ENCODE measurements around the gene ERFL.

GRCh38 chr19:41902594-41902993, 25.7 kb downstream of the ERFL start:
- TF ChIP-seq MXI1 (IDR thresholded peaks at IDR 0.05; ENCODE audit: borderline replicate concordance, low read depth, low read length) (no peak), CTCF (conservative IDR thresholded peaks at IDR 0.05; ENCODE audit: low read depth, low read length) (no peak), SMC3 (IDR thresholded peaks at IDR 0.05; ENCODE audit: low read depth, low read length) (no peak), POLR2A (IDR thresholded peaks at IDR 0.05; ENCODE audit: low read depth, low read length) (no peak), MAZ (IDR thresholded peaks at IDR 0.05; ENCODE audit: borderline replicate concordance, low read depth, low read length) (no peak), USF2 (IDR thresholded peaks at IDR 0.05; ENCODE audit: low read depth, low read length) (no peak), RFX5 (IDR thresholded peaks at IDR 0.05; ENCODE audit: low read depth, low read length) (no peak), RAD21 (IDR thresholded peaks at IDR 0.05; ENCODE audit: low read length) (no peak), FOS (IDR thresholded peaks at IDR 0.05; ENCODE audit: low read depth, low read length) (no peak), BHLHE40 (IDR thresholded peaks at IDR 0.05; ENCODE audit: low read depth, low read length) (no peak), RCOR1 (IDR thresholded peaks at IDR 0.05; ENCODE audit: insufficient replicate concordance, low read length) (no peak), CEBPB (IDR thresholded peaks at IDR 0.05; ENCODE audit: low read depth, low read length) (no peak)
- TF ChIP-seq, protein P1, sequence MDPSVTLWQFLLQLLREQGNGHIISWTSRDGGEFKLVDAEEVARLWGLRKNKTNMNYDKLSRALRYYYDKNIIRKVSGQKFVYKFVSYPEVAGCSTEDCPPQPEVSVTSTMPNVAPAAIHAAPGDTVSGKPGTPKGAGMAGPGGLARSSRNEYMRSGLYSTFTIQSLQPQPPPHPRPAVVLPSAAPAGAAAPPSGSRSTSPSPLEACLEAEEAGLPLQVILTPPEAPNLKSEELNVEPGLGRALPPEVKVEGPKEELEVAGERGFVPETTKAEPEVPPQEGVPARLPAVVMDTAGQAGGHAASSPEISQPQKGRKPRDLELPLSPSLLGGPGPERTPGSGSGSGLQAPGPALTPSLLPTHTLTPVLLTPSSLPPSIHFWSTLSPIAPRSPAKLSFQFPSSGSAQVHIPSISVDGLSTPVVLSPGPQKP (IDR thresholded peaks at IDR 0.05; ENCODE audit: borderline replicate concordance, low read depth, low read length): no peak

All from IMR-90 (cell line).